Body of pancreas (tissue), 4 donors: Measurements from ENCODE around the gene ANKS1B.

Experiments
- CTCF ChIP-seq, 7 experiments: fragments of 450-650 bp in 4 of 7; fragments of 200-600 bp in 3 of 7; sonication (generic) in 3 of 7; IDR thresholded peaks; one replicate each; pipeline ENCODE4 v1.5.1; 2016 to 2019; ENCODE audit warnings: antibody characterized with exemption in 7 of 7
- POLR2A ChIP-seq, 3 donors: fragments of 450-650 bp; IDR thresholded peaks; one replicate each; pipeline ENCODE4 v1.6.1; 2016; ENCODE audit warnings: antibody characterized with exemption in 3 of 3, mild to moderate bottlenecking in 2 of 3

- TF ChIP-seq CTCF (IDR thresholded peaks at IDR 0.05), result no peak
- no peak for TF ChIP-seq POLR2A (IDR thresholded peaks at IDR 0.05)
Observed at GRCh38 chr12:99957866-99958466, 26.8 kb downstream of the ANKS1B start.
